Transverse colon (tissue), 4 donors: Measurements from ENCODE around the gene COX8A.

Experiments
- POLR2A ChIP-seq: fragments of 450-650 bp; IDR thresholded peaks from one replicate; pipeline ENCODE4 v1.6.1; 2016; ENCODE audit warnings: antibody characterized with exemption, mild to moderate bottlenecking, moderate library complexity
- POLR2AphosphoS5 ChIP-seq, 3 donors: sonication (generic); formaldehyde crosslinking; IDR thresholded peaks; one replicate each; pipeline ENCODE4 v1.6.1; 2016; ENCODE audit warnings: antibody characterized with exemption in 3 of 3
- TF ChIP-seq, protein P1 (sequence below), 5 experiments: fragments of 200-600 bp in 3 of 5; fragments of 450-650 bp in 2 of 5; sonication (generic) in 3 of 5; IDR thresholded peaks; 1 replicate in 2 of 5; 2 replicates in 3 of 5; pipeline ENCODE4 v1.5.1; 2016 to 2017; ENCODE audit warnings: antibody characterized with exemption in 5 of 5, inconsistent platforms in 3 of 5, mild to moderate bottlenecking in 2 of 5, moderate library complexity in 1 of 5

DNA sequence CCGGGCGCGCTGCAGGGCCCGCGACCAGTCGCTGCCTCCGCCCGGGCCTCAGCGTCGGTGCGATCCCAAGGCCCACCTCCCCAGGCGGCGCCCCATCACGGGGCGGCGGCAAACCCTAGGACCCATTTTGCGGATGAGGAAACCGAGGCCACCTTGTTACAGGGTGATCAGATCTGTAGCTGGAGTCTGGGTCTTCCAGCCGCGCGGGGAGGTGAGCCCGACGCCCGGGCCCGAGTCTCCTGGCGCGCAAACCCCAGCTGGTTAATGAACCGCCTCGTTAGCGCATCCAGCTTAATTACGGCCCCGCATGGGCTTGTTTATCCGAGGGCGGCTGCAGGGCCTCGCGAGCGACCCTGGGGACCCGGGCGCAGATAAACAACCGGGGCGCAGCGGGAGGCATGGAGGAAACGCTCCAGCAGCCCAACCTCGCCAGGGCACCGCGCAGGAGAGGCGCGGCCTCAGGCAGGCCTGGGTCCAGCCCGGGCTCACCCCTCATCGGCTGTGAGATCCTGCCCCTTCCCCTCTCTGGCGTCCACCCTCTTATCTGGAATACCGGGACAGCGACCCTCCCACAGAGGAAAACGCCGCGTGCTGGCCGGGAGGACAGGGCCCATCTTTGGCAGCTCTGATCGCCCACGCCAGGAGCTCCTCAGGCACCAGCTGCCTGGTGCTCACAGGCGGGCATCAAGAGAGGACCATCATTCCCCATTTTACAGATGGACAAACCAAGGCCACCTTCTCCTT is 26.5 kb downstream of the COX8A start:
- TF ChIP-seq, protein P1, sequence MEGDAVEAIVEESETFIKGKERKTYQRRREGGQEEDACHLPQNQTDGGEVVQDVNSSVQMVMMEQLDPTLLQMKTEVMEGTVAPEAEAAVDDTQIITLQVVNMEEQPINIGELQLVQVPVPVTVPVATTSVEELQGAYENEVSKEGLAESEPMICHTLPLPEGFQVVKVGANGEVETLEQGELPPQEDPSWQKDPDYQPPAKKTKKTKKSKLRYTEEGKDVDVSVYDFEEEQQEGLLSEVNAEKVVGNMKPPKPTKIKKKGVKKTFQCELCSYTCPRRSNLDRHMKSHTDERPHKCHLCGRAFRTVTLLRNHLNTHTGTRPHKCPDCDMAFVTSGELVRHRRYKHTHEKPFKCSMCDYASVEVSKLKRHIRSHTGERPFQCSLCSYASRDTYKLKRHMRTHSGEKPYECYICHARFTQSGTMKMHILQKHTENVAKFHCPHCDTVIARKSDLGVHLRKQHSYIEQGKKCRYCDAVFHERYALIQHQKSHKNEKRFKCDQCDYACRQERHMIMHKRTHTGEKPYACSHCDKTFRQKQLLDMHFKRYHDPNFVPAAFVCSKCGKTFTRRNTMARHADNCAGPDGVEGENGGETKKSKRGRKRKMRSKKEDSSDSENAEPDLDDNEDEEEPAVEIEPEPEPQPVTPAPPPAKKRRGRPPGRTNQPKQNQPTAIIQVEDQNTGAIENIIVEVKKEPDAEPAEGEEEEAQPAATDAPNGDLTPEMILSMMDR (IDR thresholded peaks at IDR 0.05) = peak in 1 of 5 experiments; percentile 11
- TF ChIP-seq POLR2AphosphoS5 (IDR thresholded peaks at IDR 0.05) = no peak
- no peak for TF ChIP-seq POLR2A
